Right forelimb (tissue), 1 donor: ENCODE data around the gene JAZF1.

Source experiments
- DNase-seq: peaks from one replicate; pipeline ENCODE4 v3.0.0-alpha.2; 2018

Gene JAZF1

GRCh38 chr7:28165261-28165660, 15.3 kb downstream of the JAZF1 start:
- DNase-seq, result no peak

GRCh38 chr7:28163949-28164348, 16.6 kb downstream of the JAZF1 start:
- no peak for DNase-seq

- DNase-seq, result no peak
Measured at GRCh38 chr7:28161331-28161730, 19.3 kb downstream of the JAZF1 start.

- no peak for DNase-seq
Measured at GRCh38 chr7:28160551-28160991, 20.0 kb downstream of the JAZF1 start.

GRCh38 chr7:28157831-28158416, 22.7 kb downstream of the JAZF1 start:
- DNase-seq, result no peak

GRCh38 chr7:28157076-28157745, 23.4 kb downstream of the JAZF1 start:
- no peak for DNase-seq

- no peak for DNase-seq
Measured at GRCh38 chr7:28156401-28156800, 24.2 kb downstream of the JAZF1 start.

- DNase-seq, result no peak
Measured at GRCh38 chr7:28155964-28156363, 24.6 kb downstream of the JAZF1 start.

- DNase-seq, result no peak
Measured at GRCh38 chr7:28155019-28155660, 25.5 kb downstream of the JAZF1 start.

- no peak for DNase-seq
Measured at GRCh38 chr7:28152594-28152993, 28.0 kb downstream of the JAZF1 start.

GRCh38 chr7:28151965-28152364, 28.6 kb downstream of the JAZF1 start:
- DNase-seq, result no peak

GRCh38 chr7:28149291-28150101, 31.1 kb downstream of the JAZF1 start:
- DNase-seq, result no peak

GRCh38 chr7:28145931-28146330, 34.7 kb downstream of the JAZF1 start:
- DNase-seq, result no peak

- no peak for DNase-seq
Measured at GRCh38 chr7:28145090-28145626, 35.4 kb downstream of the JAZF1 start.

GRCh38 chr7:28144266-28144665, 36.3 kb downstream of the JAZF1 start:
- DNase-seq, result no peak

GRCh38 chr7:28142650-28143049, 37.9 kb downstream of the JAZF1 start:
- no peak for DNase-seq

- DNase-seq, result no peak
Measured at GRCh38 chr7:28140979-28141378, 39.6 kb downstream of the JAZF1 start.

GRCh38 chr7:28138837-28139236, 41.8 kb downstream of the JAZF1 start:
- DNase-seq, result no peak

GRCh38 chr7:28137463-28137862, 43.1 kb downstream of the JAZF1 start:
- DNase-seq, result no peak

- DNase-seq, result no peak
Measured at GRCh38 chr7:28136885-28137284, 43.7 kb downstream of the JAZF1 start.

- no peak for DNase-seq
Measured at GRCh38 chr7:28136420-28136819, 44.2 kb downstream of the JAZF1 start.

GRCh38 chr7:28135760-28136159, 44.8 kb downstream of the JAZF1 start:
- DNase-seq, result no peak

- no peak for DNase-seq
Measured at GRCh38 chr7:28135315-28135714, 45.3 kb downstream of the JAZF1 start.
